Amniotic stem cell (primary cell): ENCODE measurements around the gene TTC8.

Source experiments
- DNase-seq: peaks from one replicate; lab custom pipeline; 2025; lab: John Stamatoyannopoulos, UW

The TTC8 gene

DNA sequence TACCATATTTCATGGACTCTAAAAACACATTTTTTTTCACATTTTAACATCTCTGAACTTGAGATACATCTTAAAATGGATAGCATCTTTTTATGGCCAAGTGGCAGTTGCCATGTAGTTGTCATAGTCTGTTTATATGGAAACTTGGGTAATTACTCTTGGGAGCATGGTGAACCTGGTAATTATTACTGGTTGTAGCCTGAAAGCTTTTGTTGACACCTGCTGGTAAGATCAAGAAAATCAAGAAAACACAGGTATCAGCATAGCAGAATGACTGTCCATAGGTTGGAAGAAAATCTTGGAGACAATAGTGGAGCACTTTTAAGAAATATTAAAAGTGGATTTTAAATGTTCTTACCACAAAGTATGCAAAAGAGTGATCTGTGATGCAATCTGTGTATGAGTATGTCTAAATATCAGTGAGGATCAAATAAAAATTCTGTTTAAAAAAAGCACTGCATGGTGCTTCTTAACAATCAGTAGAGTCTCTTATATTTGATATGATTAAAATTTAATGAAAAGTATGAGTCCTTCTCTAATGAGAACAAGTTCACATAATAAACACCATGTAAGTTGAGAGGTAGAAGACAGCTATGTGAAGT lies 44.2 kb downstream of the TTC8 start:
- DNase-seq = no peak

DNA sequence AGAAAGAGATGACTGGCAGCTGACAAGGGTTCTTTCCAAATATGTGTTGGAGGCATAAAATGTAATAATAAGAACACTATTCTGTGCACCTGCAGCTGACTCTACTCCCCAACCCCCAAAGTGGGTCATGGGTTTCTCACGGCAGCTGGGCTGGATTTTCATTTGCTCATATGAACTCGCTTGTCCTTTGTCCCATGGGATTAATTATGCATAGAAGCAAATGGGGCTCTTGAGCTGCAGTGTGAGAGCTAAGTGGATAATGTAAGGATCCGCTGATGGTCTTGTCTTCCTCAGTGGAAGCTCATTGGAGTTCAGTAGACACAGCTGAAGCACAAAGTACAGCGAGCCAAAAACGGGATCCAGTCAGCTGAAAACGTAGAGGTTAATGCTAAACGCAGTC lies 46.3 kb downstream of the TTC8 start:
- no peak for DNase-seq

DNA sequence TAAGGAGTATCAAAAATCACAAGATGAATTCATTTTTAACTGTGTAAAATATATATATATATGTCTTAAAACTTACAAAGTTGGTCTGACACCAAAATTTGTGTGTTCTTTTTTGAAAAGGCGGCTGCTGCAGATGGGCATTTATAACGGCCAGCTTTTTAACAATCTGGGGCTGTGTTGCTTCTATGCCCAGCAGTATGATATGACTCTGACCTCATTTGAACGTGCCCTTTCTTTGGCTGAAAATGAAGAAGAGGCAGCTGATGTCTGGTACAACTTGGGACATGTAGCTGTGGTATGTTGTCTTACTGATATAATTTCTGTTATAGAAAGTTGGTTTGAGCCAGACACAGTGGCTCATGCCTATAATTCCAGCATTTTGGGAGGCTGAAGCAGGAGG lies 47.0 kb downstream of the TTC8 start:
- DNase-seq = no peak

DNA sequence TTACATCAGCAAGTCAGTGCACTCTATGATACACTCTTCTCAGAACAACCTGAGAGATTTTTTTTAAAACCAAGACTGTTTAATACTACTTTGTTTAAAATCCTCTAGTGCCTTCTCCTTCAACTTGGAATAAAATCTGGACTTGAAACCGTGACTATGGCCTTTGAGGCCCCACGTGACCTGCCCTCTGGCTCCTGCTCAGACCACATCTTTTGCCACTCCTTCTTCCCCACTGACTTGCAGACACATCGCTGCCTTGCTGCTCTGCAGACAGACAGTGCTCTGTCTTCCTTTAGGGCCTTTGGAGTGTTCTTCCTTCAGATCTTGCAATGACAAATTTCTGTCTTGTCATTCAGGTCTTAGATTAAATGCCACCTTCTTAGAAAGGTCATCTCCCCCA lies 48.5 kb downstream of the TTC8 start:
- no peak for DNase-seq

DNA sequence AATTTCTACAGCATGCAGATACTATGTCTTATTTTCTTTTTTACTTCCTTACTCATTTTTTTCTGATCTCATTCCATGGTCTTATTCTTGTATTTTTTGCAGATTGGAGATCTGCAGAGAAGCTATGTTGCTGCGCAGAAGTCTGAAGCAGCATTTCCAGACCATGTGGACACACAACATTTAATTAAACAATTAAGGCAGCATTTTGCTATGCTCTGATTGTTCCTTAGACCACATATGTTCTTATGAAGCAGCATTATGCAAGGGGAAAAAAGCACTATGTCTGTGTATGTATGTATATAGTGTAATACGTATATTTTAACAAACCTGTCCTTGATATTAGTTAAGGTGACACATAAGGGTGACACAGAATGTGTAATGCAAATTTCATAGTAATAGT lies 52.7 kb downstream of the TTC8 start:
- DNase-seq = no peak

DNA sequence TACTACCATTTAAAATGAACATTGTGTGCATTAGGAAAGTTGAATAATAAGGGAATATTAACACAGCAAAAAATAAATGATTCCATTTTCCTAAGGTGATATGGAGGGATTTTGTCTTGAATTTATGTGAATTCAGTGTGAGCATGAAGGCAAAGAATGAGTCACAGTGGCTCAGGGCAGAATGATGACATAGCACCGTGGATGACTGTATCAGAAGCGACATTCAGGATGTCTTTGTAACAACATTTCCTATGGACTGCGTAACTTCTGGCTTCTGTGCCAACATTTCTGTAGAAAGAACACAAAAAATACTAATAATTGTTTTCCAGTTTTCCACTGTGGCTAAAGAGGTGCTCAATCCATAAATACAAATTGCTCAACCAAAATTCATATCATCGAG lies 54.6 kb downstream of the TTC8 start:
- peak; percentile 56 for DNase-seq

DNA sequence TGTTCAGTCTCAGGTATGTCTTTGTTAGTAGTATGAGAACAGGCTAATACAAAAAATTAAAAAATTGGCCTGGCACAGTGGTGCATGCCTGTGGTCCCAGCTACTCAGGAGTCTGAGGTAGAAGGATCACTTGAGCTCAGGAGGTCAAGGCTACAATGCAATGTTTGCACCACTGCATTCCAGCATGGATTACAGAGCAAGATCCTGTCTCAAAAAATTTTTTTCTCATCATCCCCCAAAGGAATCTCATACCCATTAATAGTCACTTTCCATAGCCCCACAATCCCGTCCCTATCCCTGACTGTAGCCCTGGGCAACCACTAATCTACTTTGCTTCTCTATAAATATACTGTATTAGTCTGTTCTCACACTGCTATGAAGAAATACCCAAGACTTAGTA lies 57.8 kb downstream of the TTC8 start:
- no peak for DNase-seq

DNA sequence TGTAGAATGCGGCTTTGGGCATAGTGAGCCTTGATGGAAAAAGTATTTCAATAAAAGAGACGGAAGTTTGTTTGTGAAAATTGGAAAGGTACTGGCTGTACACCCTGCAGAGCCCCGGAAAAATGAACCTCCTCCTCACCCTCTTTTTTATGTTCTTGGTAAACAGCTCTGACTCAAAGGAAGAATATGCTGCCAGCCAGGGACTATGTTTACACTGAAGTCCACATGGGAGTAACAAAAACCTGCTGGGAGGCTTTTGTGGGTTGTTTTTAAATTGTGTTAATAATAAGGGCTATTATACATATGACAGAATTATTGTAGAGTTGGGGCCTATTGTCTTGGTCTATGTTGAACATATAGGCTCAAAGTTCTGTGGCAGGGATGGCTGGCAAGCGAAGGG lies 70.7 kb downstream of the TTC8 start:
- DNase-seq = no peak

DNA sequence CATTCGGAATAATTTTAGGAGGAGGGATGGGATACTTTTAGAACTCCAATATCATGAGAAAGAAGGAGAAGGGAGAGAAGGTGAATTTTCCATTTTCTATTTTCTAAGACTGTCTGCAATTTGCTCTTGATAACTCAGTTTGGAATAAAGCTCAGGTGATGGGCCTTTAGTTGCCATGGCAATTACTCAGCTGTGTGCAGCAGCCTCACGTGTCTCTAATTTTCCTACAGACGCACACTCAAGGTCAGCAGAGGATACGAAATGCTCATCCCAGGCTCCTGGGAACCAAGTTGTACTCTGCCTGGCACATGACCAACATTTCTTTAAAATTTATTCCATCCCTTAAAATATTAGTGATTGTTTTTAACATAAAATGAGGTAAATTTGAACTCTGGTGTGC lies 76.7 kb downstream of the TTC8 start:
- no peak for DNase-seq

DNA sequence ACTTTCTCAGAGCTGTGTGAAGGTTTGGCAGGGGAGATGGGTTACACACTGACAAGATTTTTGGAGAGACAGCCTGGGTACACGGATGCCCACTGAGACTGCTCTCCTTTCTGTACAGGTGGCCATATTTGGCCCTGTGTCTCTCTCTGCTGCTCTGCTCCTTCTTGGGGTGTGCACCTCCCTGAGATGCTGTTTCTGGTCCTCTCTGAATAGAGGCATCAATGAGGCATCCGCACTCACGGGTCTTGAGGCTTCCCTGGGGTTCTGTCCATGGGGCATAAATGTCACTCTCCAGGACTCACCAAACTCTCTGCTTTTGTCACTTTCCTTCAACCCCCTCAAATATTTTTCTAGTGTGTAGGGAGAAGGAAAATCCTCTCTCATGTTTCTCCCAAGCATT lies 77.5 kb downstream of the TTC8 start:
- no peak for DNase-seq

DNA sequence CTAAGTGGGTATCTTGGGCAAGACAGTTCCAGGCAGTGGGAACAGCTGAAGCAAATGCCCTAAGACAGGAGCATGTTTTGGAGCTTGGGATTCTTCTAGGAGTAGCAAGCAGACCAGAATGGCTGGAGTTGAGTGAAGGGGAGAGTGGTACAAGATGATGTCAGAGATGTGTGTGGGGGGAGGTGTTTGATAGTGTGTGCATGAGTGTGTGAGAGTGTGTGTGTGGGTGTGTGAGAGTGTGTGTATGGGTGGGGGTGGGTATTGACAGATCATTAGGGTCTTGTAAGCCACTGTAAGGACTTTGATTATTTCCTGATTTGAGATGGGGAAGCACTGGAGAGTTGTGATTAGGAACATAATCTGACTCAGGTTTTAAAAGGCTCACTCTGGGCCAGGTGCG lies 78.4 kb downstream of the TTC8 start:
- DNase-seq = no peak

DNA sequence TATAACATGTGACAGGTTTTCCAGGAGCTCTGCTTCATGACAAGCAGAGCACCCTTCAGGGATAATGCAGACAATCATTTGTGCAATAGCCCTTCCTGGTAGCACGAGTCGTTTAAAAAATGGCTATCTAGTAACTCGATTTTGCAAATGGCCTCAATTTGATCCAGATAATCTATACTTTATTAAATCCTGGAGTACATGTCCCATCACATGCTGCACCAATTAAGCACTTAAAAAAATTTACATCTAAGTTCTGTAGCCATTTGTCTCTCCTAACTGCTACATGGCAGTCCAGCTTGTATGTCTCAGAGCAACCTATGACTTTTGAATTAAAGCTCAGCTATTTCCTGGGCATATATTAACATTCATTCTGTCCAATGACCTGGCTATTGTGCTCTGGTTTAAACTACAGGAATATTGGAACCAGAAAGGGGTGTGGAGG lies 79.8 kb downstream of the TTC8 start:
- DNase-seq = no peak

DNA sequence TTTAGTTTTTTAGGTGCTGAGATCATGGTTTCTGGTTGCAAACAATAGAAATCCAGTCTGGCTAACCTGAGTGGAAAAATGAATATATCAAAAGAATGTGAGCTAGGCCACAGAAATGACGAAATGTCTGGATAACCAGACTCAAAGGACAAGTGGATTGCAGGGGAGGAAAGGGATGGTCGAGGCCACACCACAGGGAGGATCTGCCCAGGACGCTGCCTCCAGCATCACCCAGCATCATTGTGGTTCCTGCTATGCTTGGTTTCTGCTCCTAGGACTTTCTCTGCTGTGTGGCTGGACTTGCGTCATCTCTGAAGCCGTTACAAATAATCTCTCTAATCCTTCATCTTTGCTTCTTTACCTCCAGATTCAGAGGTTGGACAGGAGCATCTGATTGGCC lies 80.4 kb downstream of the TTC8 start:
- no peak for DNase-seq

DNA sequence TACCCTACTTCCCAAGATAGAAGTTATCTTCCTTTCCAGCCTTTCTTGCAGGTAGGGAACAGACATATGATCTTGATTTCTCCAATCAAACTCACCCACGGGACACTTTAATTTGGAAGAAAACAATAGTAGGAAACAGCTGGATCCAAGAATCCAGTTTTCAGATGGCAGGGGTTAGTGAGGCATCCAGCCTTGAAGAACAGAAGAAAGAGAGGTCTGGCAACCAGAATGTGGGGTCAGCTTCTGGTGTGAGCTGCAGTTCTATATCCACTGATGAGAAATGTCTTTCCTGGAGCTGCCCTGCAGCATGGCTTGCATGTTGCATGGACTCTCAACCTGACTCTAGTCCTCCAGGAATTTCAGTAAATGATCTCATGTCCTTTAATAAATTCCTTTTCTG lies 83.8 kb downstream of the TTC8 start:
- no peak for DNase-seq

DNA sequence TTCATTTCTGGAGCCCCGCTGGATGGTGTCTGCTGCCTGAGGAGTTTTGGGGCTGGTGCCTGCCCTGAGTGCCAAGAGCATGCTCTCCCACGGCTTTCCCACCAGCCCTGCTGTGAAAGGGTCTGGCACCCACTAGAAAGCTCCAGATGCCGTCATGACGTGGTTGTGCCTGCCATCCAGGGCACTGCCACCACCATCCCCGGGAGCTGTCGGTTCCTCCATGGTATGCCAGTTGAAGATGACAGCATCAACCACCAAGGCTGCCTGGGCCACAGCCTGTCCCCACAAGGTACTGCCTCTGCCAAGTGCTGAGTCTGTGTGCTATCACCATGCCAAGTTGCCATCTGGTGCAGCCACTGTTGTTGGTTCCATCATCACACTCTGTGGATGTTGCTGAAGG lies 85.9 kb downstream of the TTC8 start:
- DNase-seq = no peak

DNA sequence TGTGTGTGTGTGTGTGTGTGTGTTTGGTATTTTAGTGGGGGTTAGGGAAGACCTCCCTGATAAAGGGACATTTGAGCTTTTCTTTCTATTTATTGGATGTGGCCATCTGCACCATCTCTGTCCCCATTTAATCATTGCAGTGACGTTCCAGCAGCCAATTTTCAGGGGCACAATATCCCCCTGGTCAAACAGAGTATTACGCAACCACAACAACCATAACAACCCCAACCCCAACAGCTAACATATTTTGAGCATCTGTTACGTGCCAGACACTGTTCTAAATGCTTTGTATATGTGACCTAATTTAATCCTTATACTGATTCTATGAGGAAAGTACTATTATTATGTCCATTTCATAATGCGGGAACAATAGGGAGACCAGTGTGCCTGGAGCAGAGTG lies 87.4 kb downstream of the TTC8 start:
- no peak for DNase-seq

DNA sequence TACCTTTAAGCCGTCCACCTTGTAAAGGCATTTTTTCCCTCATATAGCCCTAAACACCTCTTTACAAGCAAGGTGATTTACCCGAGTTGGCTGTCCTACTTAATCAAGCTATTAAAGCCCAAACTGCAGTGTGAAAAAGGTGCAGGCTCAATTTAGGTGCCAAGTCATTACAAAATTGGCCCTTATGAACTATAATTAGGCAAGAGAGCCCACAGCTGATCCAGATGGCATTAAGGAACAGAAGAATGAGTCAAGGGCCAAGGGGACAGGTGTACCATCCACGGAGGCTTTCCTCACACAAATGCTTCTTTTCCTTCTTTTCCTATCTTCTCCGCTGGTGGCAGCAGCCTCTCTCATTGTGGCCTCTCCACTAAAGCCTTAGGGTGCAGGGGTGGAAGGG lies 90.5 kb downstream of the TTC8 start:
- no peak for DNase-seq

DNA sequence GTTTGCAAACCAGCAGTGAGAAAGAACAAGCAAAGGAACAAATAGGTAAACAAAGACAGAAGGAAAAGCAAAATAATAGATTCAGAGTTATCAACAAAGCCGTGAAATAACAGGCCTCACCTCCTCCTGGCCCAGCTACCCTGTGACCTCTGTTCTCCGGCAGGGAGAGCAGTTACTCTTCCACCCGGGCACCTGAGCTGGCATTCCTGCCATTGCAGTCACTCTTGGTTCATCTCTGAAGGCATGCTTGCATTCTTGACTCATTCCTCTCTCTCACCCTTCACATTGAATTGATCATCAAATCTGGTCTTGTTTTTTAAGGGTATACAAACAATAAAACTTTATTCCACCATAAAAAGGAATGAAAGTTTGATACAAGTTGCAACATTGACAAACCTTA lies 95.1 kb downstream of the TTC8 start:
- no peak for DNase-seq
